AG04449 (cell line): ENCODE measurements around the gene IP6K3.

ENCODE experiments used
- CTCF ChIA-PET: fragments of 350-600 bp; formaldehyde crosslinking; extraction: SDS; loops from one replicate; lab custom pipeline; 2021; ENCODE audit warnings: antibody characterized with exemption; lab: Yijun Ruan, JAX
- POLR2A ChIA-PET: fragments of 400-600, 350-600 bp; formaldehyde crosslinking; extraction: SDS; loops from one replicate; lab custom pipeline; 2020; ENCODE audit warnings: antibody characterized with exemption, inconsistent platforms; lab: Yijun Ruan, JAX
- DNase-seq: peaks from one replicate; pipeline ENCODE4 v3.0.0-alpha.2; 2010; ENCODE audit warnings: low read depth, low spot score
- H3K4me3 ChIP-seq: 2 replicates; pipeline ENCODE4 v1.5.1; 2011; ENCODE audit warnings: low read depth, mild to moderate bottlenecking, control low read depth, low read length
- TF ChIP-seq, protein P1 (sequence below): IDR thresholded peaks from one replicate; pipeline ENCODE4 v1.5.1; 2011; ENCODE audit warnings: mild to moderate bottlenecking, moderate library complexity, low read length, control low read depth, inconsistent platforms; ENCODE audit not compliant: insufficient read depth; ENCODE audit errors: missing control alignments

IP6K3 gene, protein sequence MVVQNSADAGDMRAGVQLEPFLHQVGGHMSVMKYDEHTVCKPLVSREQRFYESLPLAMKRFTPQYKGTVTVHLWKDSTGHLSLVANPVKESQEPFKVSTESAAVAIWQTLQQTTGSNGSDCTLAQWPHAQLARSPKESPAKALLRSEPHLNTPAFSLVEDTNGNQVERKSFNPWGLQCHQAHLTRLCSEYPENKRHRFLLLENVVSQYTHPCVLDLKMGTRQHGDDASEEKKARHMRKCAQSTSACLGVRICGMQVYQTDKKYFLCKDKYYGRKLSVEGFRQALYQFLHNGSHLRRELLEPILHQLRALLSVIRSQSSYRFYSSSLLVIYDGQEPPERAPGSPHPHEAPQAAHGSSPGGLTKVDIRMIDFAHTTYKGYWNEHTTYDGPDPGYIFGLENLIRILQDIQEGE

DNA sequence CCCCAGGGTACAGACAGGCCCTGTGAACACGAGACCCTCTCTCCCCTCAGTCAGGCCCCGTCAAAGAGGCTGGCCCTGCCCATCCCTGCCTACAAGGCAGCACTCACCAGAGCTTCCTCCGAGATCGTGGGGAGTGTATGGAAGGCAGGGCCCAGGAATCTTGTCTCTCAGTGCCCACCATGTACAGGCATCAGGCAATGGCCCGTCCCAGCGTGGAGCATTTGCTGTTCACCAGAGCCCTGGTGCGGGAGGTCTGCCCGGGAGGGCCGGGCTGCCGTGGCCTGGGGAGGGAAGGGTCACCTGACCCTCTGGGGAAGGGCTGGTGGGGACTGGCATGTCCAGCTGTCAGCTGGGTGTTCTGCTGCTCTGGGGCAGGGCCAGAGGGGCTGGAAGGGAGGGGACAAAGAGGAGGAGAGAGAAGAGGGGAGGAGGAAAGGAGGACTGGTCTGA, at the start of gene IP6K3:
TSS of gene IP6K3 (minus strand) at position 255 of the 450 bp plus-strand sequence. CDS start 11,429 bp downstream, outside the sequence.
- TF ChIP-seq, protein P1, sequence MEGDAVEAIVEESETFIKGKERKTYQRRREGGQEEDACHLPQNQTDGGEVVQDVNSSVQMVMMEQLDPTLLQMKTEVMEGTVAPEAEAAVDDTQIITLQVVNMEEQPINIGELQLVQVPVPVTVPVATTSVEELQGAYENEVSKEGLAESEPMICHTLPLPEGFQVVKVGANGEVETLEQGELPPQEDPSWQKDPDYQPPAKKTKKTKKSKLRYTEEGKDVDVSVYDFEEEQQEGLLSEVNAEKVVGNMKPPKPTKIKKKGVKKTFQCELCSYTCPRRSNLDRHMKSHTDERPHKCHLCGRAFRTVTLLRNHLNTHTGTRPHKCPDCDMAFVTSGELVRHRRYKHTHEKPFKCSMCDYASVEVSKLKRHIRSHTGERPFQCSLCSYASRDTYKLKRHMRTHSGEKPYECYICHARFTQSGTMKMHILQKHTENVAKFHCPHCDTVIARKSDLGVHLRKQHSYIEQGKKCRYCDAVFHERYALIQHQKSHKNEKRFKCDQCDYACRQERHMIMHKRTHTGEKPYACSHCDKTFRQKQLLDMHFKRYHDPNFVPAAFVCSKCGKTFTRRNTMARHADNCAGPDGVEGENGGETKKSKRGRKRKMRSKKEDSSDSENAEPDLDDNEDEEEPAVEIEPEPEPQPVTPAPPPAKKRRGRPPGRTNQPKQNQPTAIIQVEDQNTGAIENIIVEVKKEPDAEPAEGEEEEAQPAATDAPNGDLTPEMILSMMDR = no peak
- ChIA-PET POLR2A (interaction anchor here (0.6 to 1.7 kb wide), 3 partner anchors 25 to 845 kb away, joined by 3 to 14 read pairs (median 4); partner anchors contain the start of gene UQCC2), CTCF (interaction anchor here (1.0 to 21.8 kb wide), 11 partner anchors 9 to 410 kb away, joined by 3 to 584 read pairs (median 7); partner anchors contain the start of gene UQCC2)
- no peak within 1 kb of the TSS for H3K4me3 ChIP-seq
- no peak for DNase-seq

DNA sequence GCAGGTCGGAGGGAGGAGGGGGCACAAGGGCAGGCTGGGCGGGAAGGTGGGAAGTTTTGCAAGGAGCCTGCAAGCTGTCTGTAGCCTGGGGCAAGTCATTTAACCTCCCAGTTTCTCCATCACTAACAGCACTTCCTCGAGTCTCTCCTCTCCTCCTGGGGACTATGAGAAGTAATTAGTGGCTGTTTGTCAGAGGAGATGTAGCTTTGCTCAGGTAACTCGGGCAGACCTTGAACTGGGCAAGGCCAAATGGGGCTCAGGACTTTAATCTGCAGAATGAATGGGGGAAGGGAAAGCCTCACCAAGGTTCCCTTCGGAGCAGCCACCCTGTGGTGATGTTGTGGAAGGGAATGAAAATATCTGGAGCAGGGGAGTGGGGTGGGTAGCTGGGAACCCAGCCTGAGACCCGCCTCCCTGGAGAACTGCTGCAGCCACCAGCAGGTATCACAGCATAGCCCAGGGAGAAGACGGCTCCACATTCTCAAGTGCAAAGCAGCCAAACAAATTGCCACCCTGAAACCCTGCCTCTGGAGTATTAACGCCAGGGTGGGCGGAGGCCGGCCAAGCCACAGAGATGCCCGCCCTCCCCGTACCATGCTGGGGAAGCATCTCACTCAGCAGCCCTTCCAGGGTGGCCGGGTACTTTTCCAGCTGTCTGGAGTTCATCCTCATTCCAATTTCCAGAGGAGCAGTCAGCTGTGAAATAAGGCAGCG, 48.4 kb upstream of the IP6K3 start:
- no peak overlapping the region for H3K4me3 ChIP-seq
- POLR2A ChIA-PET = interaction anchor here (0.8 kb wide), 1 partner anchor 234 kb away, joined by 3 read pairs; no protein-coding TSS in a partner anchor
- DNase-seq = no peak
- CTCF ChIA-PET = interaction anchor here (1.1 to 2.5 kb wide), 5 partner anchors 24 to 361 kb away, joined by 3 to 10 read pairs (median 4); no protein-coding TSS in a partner anchor
- TF ChIP-seq, protein P1 = no peak

DNA sequence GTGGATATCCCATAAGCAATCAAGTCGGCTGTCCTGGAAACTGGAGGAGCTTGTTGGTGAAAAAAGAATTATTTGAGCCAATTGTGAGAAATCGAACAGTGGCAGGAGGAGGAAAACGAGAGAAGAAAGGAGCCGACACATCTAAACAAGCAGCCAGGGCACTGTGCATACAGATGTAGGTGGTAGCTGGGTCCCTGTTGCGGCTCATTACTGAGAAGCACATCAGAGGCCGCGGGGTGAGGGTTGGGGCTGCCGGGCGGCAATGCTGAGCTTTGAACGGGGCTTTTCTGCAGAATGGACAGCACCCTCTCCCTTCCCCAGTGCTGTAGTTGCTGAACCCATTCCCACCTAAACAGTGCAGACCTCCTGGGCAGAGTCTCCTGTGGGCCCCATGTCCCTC, 46.3 kb upstream of the IP6K3 start:
- POLR2A ChIA-PET = no interaction called here
- CTCF ChIA-PET = interaction anchor here (1.9 to 2.5 kb wide), 2 partner anchors 21 to 25 kb away, joined by 7 to 8 read pairs; no protein-coding TSS in a partner anchor
- H3K4me3 ChIP-seq = no peak overlapping the region
- TF ChIP-seq, protein P1 = no peak
- DNase-seq = no peak

DNA sequence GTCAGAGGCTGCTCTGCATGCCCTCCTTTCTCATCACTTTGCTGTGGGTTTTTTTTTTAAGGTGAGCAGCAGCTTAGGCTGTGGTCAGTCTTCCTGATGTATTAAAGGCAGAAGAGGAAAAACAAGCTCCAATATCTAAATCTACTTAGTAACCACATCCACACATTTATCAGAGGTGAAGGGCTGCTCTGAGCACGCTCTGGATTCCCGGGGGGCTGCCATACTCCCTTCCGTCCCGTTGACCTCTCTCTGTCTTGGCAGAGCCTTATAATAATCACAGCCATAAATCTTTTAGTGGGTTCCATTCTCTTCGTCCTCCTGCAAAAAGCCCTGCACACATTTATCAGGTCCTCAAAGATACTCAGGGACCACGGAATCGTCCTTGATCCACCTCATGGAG, 44.9 kb upstream of the IP6K3 start:
- TF ChIP-seq, protein P1 = no peak
- no peak overlapping the region for H3K4me3 ChIP-seq
- CTCF ChIA-PET = interaction anchor here (0.9 to 1.9 kb wide), 5 partner anchors 10 to 23 kb away, joined by 3 to 8 read pairs (median 4); no protein-coding TSS in a partner anchor
- no peak for DNase-seq
- POLR2A ChIA-PET = no interaction called here

DNA sequence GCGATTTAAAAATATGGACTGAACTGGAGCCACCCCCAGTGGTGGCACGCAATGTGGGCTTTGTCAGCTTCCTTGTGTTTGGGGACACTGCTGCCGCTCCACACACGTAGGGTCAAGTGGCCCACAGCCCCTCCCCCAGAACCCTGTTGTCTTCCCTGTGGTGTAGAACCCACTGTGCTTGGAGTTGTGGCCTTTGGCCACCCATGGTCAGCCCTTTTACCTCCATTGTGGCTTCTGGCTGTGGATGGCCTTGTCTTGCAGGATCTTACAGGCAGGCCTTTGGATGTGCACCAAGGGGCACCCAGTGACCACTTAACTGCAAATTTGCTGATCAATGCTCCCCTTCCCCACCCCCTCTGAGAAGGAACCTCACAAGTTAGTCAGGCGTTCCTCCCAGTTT, 44.2 kb upstream of the IP6K3 start:
- ChIA-PET CTCF (interaction anchor here (1.0 to 1.4 kb wide), 4 partner anchors 11 to 206 kb away, joined by 3 to 5 read pairs (median 4); no protein-coding TSS in a partner anchor), POLR2A (no interaction called here)
- TF ChIP-seq, protein P1 = no peak

More for the DNA sequence above, 44.2 kb upstream of the IP6K3 start:
- no peak for DNase-seq
- no peak overlapping the region for H3K4me3 ChIP-seq
